IPS DF 4.7 (cell line): ENCODE measurements around the gene JPT2.

ENCODE experiments used
- DNase-seq: peaks from one replicate; pipeline ENCODE4 v3.0.0-alpha.2; 2013; ENCODE audit warnings: low spot score; ENCODE audit errors: extremely low read depth

Gene JPT2

GRCh38 chr16:1651974-1652312 is 26.1 kb upstream of the JPT2 start:
- no peak for DNase-seq

GRCh38 chr16:1653023-1653422 is 25.1 kb upstream of the JPT2 start:
- DNase-seq, result no peak

- DNase-seq, result no peak
These were observed 23.4 kb upstream of the JPT2 start for GRCh38 chr16:1654505-1655268.

GRCh38 chr16:1655269-1655807 is 22.7 kb upstream of the JPT2 start:
- DNase-seq, result no peak

- DNase-seq, result no peak
These were observed 21.9 kb upstream of the JPT2 start for GRCh38 chr16:1655909-1656807.

GRCh38 chr16:1656808-1657617 is 21.1 kb upstream of the JPT2 start:
- no peak for DNase-seq

GRCh38 chr16:1657841-1658240 is 20.2 kb upstream of the JPT2 start:
- DNase-seq, result no peak

- no peak for DNase-seq
These were observed 19.0 kb upstream of the JPT2 start for GRCh38 chr16:1659031-1659430.

GRCh38 chr16:1661826-1662225 is 16.3 kb upstream of the JPT2 start:
- DNase-seq, result no peak

- DNase-seq, result no peak
These were observed 15.5 kb upstream of the JPT2 start for GRCh38 chr16:1662543-1662942.

- DNase-seq, result no peak
These were observed 12.2 kb upstream of the JPT2 start for GRCh38 chr16:1665829-1666228.

- no peak for DNase-seq
These were observed 11.8 kb upstream of the JPT2 start for GRCh38 chr16:1666316-1666715.

GRCh38 chr16:1667271-1667670 is 10.8 kb upstream of the JPT2 start:
- no peak for DNase-seq

GRCh38 chr16:1667916-1668315 is 10.2 kb upstream of the JPT2 start:
- no peak for DNase-seq

- DNase-seq, result no peak
These were observed 9.3 kb upstream of the JPT2 start for GRCh38 chr16:1668612-1669319.

- no peak for DNase-seq
These were observed 8.4 kb upstream of the JPT2 start for GRCh38 chr16:1669698-1670097.

GRCh38 chr16:1670371-1670770 is 7.7 kb upstream of the JPT2 start:
- no peak for DNase-seq

GRCh38 chr16:1670866-1671265 is 7.2 kb upstream of the JPT2 start:
- DNase-seq, result no peak

GRCh38 chr16:1673424-1674151 is 4.5 kb upstream of the JPT2 start:
- no peak for DNase-seq

GRCh38 chr16:1674306-1674705 is 3.8 kb upstream of the JPT2 start:
- DNase-seq, result no peak
